ENCODE data around the gene C17orf67.

- TF ChIP-seq POLR2A (IDR thresholded peaks at IDR 0.05) (no peak), CTCF (IDR thresholded peaks at IDR 0.05) (no peak), EP300 (IDR thresholded peaks at IDR 0.05) (no peak)
Observed at GRCh38 chr17:56881685-56882295, 48.1 kb upstream of the C17orf67 start.
